PFSK-1 (cell line): ENCODE data around the gene GCH1.

Experiments used
- FOXP2 ChIP-seq: optimal IDR thresholded peaks from 2 replicates; pipeline ENCODE3; 2011; ENCODE audit warnings: borderline replicate concordance, control low read depth, inconsistent platforms; ENCODE audit not compliant: insufficient read depth; ENCODE audit errors: extremely low read length, extremely low read depth
- POLR2AphosphoS5 ChIP-seq: IDR thresholded peaks from 2 replicates; pipeline ENCODE4 v1.6.1; 2012; ENCODE audit warnings: low read depth, mild to moderate bottlenecking, control low read depth, low read length, moderate library complexity
- SIN3A ChIP-seq: IDR thresholded peaks from 2 replicates; pipeline ENCODE4 v1.6.1; 2012; ENCODE audit warnings: mild to moderate bottlenecking, low read length, moderate library complexity, borderline replicate concordance; ENCODE audit not compliant: insufficient read depth
- TF ChIP-seq, protein P1 (sequence below), 2 experiments: IDR thresholded peaks; 2 replicates each; pipeline versions ENCODE4 v1.6.1 to v1.8.0; 2011 to 2012; ENCODE audit warnings: low read depth in 2 of 2, low read length in 2 of 2, control low read depth in 1 of 2, inconsistent platforms in 1 of 2, mild to moderate bottlenecking in 1 of 2, moderate library complexity in 1 of 2; ENCODE audit not compliant: insufficient read depth in 1 of 2

DNA sequence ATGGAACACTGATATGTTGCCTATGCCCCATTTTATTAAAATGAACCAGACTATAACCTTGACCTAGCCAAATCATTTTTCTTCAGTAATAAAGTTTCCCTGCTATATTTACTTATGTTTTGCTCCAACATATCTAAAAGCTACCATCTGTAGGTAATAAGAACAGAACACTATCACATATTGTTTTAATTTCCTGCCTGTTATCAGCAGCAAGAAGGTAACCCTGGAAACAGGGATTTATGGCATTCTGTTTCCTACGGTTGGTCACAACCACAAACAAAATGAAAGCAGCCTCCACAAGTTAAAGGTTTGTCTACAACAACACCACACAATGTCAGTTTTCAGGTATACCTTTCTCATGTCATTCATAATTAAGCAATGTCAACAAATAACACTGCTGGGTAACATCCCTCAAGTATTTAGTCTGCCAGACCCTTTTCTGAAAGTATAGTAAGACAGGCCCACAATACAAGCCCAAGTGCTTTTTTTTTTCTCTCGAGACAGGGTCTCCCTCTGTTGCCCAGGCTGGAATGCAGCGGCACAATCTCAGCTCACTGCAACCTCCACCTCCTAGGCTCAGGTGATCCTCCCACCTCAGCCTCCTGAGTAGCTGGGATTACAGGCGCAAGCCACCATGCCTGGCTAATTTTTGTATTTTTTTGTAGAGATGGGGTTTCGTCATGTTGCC, 25.5 kb downstream of the GCH1 start:
- TF ChIP-seq, protein P1, sequence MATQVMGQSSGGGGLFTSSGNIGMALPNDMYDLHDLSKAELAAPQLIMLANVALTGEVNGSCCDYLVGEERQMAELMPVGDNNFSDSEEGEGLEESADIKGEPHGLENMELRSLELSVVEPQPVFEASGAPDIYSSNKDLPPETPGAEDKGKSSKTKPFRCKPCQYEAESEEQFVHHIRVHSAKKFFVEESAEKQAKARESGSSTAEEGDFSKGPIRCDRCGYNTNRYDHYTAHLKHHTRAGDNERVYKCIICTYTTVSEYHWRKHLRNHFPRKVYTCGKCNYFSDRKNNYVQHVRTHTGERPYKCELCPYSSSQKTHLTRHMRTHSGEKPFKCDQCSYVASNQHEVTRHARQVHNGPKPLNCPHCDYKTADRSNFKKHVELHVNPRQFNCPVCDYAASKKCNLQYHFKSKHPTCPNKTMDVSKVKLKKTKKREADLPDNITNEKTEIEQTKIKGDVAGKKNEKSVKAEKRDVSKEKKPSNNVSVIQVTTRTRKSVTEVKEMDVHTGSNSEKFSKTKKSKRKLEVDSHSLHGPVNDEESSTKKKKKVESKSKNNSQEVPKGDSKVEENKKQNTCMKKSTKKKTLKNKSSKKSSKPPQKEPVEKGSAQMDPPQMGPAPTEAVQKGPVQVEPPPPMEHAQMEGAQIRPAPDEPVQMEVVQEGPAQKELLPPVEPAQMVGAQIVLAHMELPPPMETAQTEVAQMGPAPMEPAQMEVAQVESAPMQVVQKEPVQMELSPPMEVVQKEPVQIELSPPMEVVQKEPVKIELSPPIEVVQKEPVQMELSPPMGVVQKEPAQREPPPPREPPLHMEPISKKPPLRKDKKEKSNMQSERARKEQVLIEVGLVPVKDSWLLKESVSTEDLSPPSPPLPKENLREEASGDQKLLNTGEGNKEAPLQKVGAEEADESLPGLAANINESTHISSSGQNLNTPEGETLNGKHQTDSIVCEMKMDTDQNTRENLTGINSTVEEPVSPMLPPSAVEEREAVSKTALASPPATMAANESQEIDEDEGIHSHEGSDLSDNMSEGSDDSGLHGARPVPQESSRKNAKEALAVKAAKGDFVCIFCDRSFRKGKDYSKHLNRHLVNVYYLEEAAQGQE (IDR thresholded peaks at IDR 0.05; ENCODE audit: insufficient read depth in 1 of 2, low read depth in 2 of 2, low read length in 2 of 2) = no peak
- TF ChIP-seq POLR2AphosphoS5 (no peak), SIN3A (no peak), FOXP2 (no peak)
